ENCODE measurements around the gene SAFB2. TPM values are rescaled to one million over a fixed set of nuclear protein-coding genes. Genes with fewer than 3 reads are reported as not detected.

SAFB2 gene
- total and polyA plus RNA-seq, 10 of the 15 experiments (the other 5 are each of a cell fraction or from before 2014, with no cell fraction given): 4.5 to 89.2 (median 42.9) TPM

DNA sequence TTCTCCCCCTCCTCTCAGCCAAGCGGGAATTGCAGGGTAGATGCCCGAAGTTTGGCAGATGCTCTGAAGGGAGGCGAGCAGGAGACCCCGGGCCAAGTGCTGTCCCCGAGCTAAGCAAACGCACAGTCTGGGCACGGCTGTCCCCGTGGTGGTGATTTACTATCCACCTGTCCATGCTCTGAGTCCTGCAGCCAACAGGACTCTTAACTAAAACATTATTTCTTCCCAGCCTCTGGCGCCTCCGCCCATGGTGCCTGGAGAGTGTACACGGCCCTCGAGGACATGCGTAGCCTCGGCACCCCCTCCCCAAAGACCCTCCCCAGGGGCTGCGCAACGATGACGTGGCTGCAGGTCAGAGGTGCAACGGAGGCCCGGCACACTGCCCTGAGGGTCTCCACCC lies 62.4 kb downstream of the SAFB2 start (continued):
- no peak for TF ChIP-seq ETV6 (conservative IDR thresholded peaks at IDR 0.05 in 1 of 2, IDR thresholded peaks at IDR 0.05 in 1 of 2; ENCODE audit: borderline replicate concordance in 1 of 2, low read depth in 1 of 2)
- no peak for TF ChIP-seq JUND (IDR thresholded peaks at IDR 0.05; ENCODE audit: low read depth, low read length)

DNA sequence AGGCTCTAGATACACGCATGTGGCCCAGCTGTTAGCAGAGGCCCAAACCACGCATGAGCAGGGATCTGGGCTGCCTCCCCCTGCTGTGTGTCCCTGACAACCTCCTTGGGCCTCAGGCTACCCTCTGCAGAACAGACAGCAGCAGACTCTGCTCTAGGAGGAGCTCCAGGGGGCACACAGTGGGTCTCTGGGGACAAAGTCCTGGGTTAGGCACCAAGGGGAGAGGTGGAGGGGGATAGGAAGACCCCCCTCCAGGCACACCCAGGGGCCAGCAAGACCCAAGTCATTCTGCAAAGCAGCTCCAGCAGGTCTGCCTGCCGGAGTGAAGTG lies 62.8 kb downstream of the SAFB2 start:
- ChIA-PET RAD21 (ENCODE audit: unreplicated experiment) (no interaction called here), SMC1A (ENCODE audit: uncharacterized antibody, unreplicated experiment) (no interaction called here), POLR2A (no interaction called here), CTCF (no interaction called here)
- no peaks in the 10 kb centered on the region for H3K79me2 ChIP-seq (ENCODE audit: control insufficient read depth, insufficient read depth, low read length)
- in situ Hi-C loops (cut with MboI) (no loop called here), intact Hi-C loops (cut with micrococcal nuclease; ENCODE audit: unreplicated experiment) (no loop called here)
- WGBS (ENCODE audit: insufficient coverage, insufficient replicate concordance, low lambda C conversion rate, missing lambda C conversion rate): 38% methylated on average over 3 of the region's 3 CpGs
- no peaks in the 10 kb centered on the region for H4K20me1 ChIP-seq (ENCODE audit: control insufficient read depth, insufficient read depth)
- no peaks in the 10 kb centered on the region for H3K27me3 ChIP-seq (replicated peaks in 1 of 2; ENCODE audit: control insufficient read depth in 2 of 2, insufficient read depth in 2 of 2, low read length in 1 of 2)
- no peak overlapping the region for H3K4me3 ChIP-seq
- no peak for TF ChIP-seq PAX5 (IDR thresholded peaks at IDR 0.05; ENCODE audit: borderline replicate concordance, low read depth, low read length)
- TF ChIP-seq FOXK2 (IDR thresholded peaks at IDR 0.05): no peak
- no peak for TF ChIP-seq BCL3 (IDR thresholded peaks at IDR 0.05; ENCODE audit: borderline replicate concordance, insufficient read depth, low read depth, low read length, poor library complexity, severe bottlenecking)
- no peak for TF ChIP-seq RB1 (IDR thresholded peaks at IDR 0.05; ENCODE audit: borderline replicate concordance)
- TF ChIP-seq ZZZ3 (IDR thresholded peaks at IDR 0.05; ENCODE audit: control insufficient read depth, insufficient read length, low read depth): no peak
- TF ChIP-seq, protein P1, sequence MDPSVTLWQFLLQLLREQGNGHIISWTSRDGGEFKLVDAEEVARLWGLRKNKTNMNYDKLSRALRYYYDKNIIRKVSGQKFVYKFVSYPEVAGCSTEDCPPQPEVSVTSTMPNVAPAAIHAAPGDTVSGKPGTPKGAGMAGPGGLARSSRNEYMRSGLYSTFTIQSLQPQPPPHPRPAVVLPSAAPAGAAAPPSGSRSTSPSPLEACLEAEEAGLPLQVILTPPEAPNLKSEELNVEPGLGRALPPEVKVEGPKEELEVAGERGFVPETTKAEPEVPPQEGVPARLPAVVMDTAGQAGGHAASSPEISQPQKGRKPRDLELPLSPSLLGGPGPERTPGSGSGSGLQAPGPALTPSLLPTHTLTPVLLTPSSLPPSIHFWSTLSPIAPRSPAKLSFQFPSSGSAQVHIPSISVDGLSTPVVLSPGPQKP (IDR thresholded peaks at IDR 0.05; ENCODE audit: low read depth, low read length): no peak
- TF ChIP-seq MAX (IDR thresholded peaks at IDR 0.05; ENCODE audit: low read depth, low read length): no peak
- no peak for TF ChIP-seq MYB (IDR thresholded peaks at IDR 0.05; ENCODE audit: borderline replicate concordance, low read depth, low read length)
- TF ChIP-seq ZSCAN29 (IDR thresholded peaks at IDR 0.05): no peak
- no peak for TF ChIP-seq BACH1 (IDR thresholded peaks at IDR 0.05; ENCODE audit: borderline replicate concordance)
- TF ChIP-seq PBX3 (IDR thresholded peaks at IDR 0.05; ENCODE audit: insufficient replicate concordance, low read depth, low read length): no peak
- no peak for TF ChIP-seq ETV6 (conservative IDR thresholded peaks at IDR 0.05 in 1 of 2, IDR thresholded peaks at IDR 0.05 in 1 of 2; ENCODE audit: borderline replicate concordance in 1 of 2, low read depth in 1 of 2)
- TF ChIP-seq STAT3 (IDR thresholded peaks at IDR 0.05; ENCODE audit: low read depth, low read length): no peak
- TF ChIP-seq, protein P2, sequence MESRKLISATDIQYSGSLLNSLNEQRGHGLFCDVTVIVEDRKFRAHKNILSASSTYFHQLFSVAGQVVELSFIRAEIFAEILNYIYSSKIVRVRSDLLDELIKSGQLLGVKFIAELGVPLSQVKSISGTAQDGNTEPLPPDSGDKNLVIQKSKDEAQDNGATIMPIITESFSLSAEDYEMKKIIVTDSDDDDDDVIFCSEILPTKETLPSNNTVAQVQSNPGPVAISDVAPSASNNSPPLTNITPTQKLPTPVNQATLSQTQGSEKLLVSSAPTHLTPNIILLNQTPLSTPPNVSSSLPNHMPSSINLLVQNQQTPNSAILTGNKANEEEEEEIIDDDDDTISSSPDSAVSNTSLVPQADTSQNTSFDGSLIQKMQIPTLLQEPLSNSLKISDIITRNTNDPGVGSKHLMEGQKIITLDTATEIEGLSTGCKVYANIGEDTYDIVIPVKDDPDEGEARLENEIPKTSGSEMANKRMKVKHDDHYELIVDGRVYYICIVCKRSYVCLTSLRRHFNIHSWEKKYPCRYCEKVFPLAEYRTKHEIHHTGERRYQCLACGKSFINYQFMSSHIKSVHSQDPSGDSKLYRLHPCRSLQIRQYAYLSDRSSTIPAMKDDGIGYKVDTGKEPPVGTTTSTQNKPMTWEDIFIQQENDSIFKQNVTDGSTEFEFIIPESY (IDR thresholded peaks at IDR 0.05): no peak
- TF ChIP-seq ZNF207 (IDR thresholded peaks at IDR 0.05; ENCODE audit: borderline replicate concordance): no peak
- TF ChIP-seq MEF2B (IDR thresholded peaks at IDR 0.05; ENCODE audit: partially characterized antibody, poor library complexity, severe bottlenecking): no peak
- no peak for TF ChIP-seq GATAD2B (conservative IDR thresholded peaks at IDR 0.05; ENCODE audit: low read depth)
- H3K27ac ChIP-seq (ENCODE audit: control insufficient read depth, insufficient read depth): no peak overlapping the region
- H3K4me1 ChIP-seq (ENCODE audit: control insufficient read depth, insufficient read depth, low read length): no peaks in the 10 kb centered on the region
- H3K4me2 ChIP-seq (ENCODE audit: control insufficient read depth, insufficient read depth): no peak overlapping the region
- no peaks in the 10 kb centered on the region for H3K36me3 ChIP-seq (ENCODE audit: control insufficient read depth in 2 of 2, insufficient read depth in 2 of 2, low read length in 1 of 2)
- H3K9ac ChIP-seq (ENCODE audit: control insufficient read depth, insufficient read depth, low read length): no peak overlapping the region
- FAIRE-seq (no peak), ATAC-seq (no peak), DNase-seq (ENCODE audit: low read depth, low spot score) (no peak)
- BruUV-seq (replicated peaks): no TSS peak
- no peaks in the 10 kb centered on the region; the same call in 2 of the 3 replicates for H3K9me3 ChIP-seq (replicated peaks; ENCODE audit: control insufficient read depth, insufficient read depth, low read length)
- H2AFZ ChIP-seq (ENCODE audit: control insufficient read depth, low read depth, low read length): no peak overlapping the region
